Measurements from ENCODE around the gene IL27RA.

The IL27RA gene

GRCh38 chr19:14051980-14052379 is 20.4 kb downstream of the IL27RA start:
- H3K27me3 ChIP-seq (ENCODE audit: control insufficient read depth, insufficient read depth, low read length, poor library complexity, severe bottlenecking): peaks cover 9% of the 10 kb centered on the region
- no peaks in the 10 kb centered on the region for H3K9me3 ChIP-seq (ENCODE audit: control insufficient read depth, low read length)
- no peak overlapping the region for H3K4me3 ChIP-seq (ENCODE audit: insufficient read depth, low read depth, low read length)
- H3K36me3 ChIP-seq (ENCODE audit: control insufficient read depth, insufficient read depth, low read length): no peaks in the 10 kb centered on the region
- H3K4me1 ChIP-seq (ENCODE audit: control insufficient read depth, insufficient read depth, low read length): no peaks in the 10 kb centered on the region
- 86 to 87% methylated on average over 9 of the region's 9 CpGs for WGBS, 2 experiments
- H3K27ac ChIP-seq (ENCODE audit: insufficient read depth, low read depth, low read length, poor library complexity, severe bottlenecking): no peak overlapping the region

GRCh38 chr19:14052470-14052869 is 20.9 kb downstream of the IL27RA start:
- no peaks in the 10 kb centered on the region for H3K4me1 ChIP-seq (ENCODE audit: control insufficient read depth, insufficient read depth, low read length)
- no peaks in the 10 kb centered on the region for H3K9me3 ChIP-seq (ENCODE audit: control insufficient read depth, low read length)
- no peak overlapping the region for H3K27ac ChIP-seq (ENCODE audit: insufficient read depth, low read depth, low read length, poor library complexity, severe bottlenecking)
- no peaks in the 10 kb centered on the region for H3K36me3 ChIP-seq (ENCODE audit: control insufficient read depth, insufficient read depth, low read length)
- WGBS, 2 experiments: 94 to 95% methylated on average over 6 of the region's 6 CpGs
- H3K4me3 ChIP-seq (ENCODE audit: insufficient read depth, low read depth, low read length): no peak overlapping the region
- H3K27me3 ChIP-seq (ENCODE audit: control insufficient read depth, insufficient read depth, low read length, poor library complexity, severe bottlenecking): peaks cover 13% of the 10 kb centered on the region

DNA sequence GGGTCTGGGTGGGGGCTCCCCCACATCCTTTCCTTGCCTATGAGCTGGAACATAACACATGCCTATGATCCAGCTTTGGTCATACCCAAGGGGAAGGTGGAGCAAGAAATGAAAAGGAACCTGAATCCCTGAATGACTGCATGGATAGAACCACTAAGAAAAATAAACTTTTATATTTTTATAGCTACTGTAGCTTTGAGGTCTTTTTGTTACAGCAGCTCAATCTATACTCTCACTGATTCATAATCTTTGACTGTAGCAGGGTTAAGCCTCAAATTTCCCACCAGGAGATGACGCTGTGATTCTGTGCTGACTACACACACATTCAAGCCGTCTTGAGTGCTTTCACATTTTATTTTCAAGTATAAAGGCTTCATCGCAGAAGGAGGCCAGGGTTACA is 21.5 kb downstream of the IL27RA start:
- Histone ChIP-seq H3K36me3 (ENCODE audit: control insufficient read depth, insufficient read depth, low read length) (no peaks in the 10 kb centered on the region), H3K27me3 (ENCODE audit: control insufficient read depth, insufficient read depth, low read length, poor library complexity, severe bottlenecking) (peaks cover 18% of the 10 kb centered on the region), H3K27ac (ENCODE audit: insufficient read depth, low read depth, low read length, poor library complexity, severe bottlenecking) (no peak overlapping the region), H3K4me1 (ENCODE audit: control insufficient read depth, insufficient read depth, low read length) (no peaks in the 10 kb centered on the region), H3K4me3 (ENCODE audit: insufficient read depth, low read depth, low read length) (no peak overlapping the region), H3K9me3 (ENCODE audit: control insufficient read depth, low read length) (no peaks in the 10 kb centered on the region)
- WGBS, 2 experiments: 95% methylated on average over 3 of the region's 3 CpGs

GRCh38 chr19:14053500-14053899 is 21.9 kb downstream of the IL27RA start:
- H3K27me3 ChIP-seq (ENCODE audit: control insufficient read depth, insufficient read depth, low read length, poor library complexity, severe bottlenecking): peaks cover 23% of the 10 kb centered on the region

GRCh38 chr19:14054099-14054498 is 22.5 kb downstream of the IL27RA start:
- 87 to 91% methylated on average over 6 of the region's 6 CpGs for WGBS, 2 experiments
- no peaks in the 10 kb centered on the region for H3K36me3 ChIP-seq (ENCODE audit: control insufficient read depth, insufficient read depth, low read length)
- H3K9me3 ChIP-seq (ENCODE audit: control insufficient read depth, low read length): no peaks in the 10 kb centered on the region
- peaks cover 29% of the 10 kb centered on the region for H3K27me3 ChIP-seq (ENCODE audit: control insufficient read depth, insufficient read depth, low read length, poor library complexity, severe bottlenecking)
- H3K27ac ChIP-seq (ENCODE audit: insufficient read depth, low read depth, low read length, poor library complexity, severe bottlenecking): no peak overlapping the region
- no peak overlapping the region for H3K4me3 ChIP-seq (ENCODE audit: insufficient read depth, low read depth, low read length)
- no peaks in the 10 kb centered on the region for H3K4me1 ChIP-seq (ENCODE audit: control insufficient read depth, insufficient read depth, low read length)

More at GRCh38 chr19:14053500-14053899, 21.9 kb downstream of the IL27RA start:
- WGBS, 2 experiments: 92 to 93% methylated on average over 11 of the region's 11 CpGs
- H3K36me3 ChIP-seq (ENCODE audit: control insufficient read depth, insufficient read depth, low read length): no peaks in the 10 kb centered on the region
- no peak overlapping the region for H3K4me3 ChIP-seq (ENCODE audit: insufficient read depth, low read depth, low read length)
- H3K4me1 ChIP-seq (ENCODE audit: control insufficient read depth, insufficient read depth, low read length): no peaks in the 10 kb centered on the region
- H3K27ac ChIP-seq (ENCODE audit: insufficient read depth, low read depth, low read length, poor library complexity, severe bottlenecking): no peak overlapping the region
- no peaks in the 10 kb centered on the region for H3K9me3 ChIP-seq (ENCODE audit: control insufficient read depth, low read length)

- Histone ChIP-seq H3K4me3 (ENCODE audit: insufficient read depth, low read depth, low read length) (no peak overlapping the region), H3K4me1 (ENCODE audit: control insufficient read depth, insufficient read depth, low read length) (peaks cover 2% of the 10 kb centered on the region), H3K27ac (ENCODE audit: insufficient read depth, low read depth, low read length, poor library complexity, severe bottlenecking) (no peak overlapping the region), H3K9me3 (ENCODE audit: control insufficient read depth, low read length) (no peaks in the 10 kb centered on the region), H3K36me3 (ENCODE audit: control insufficient read depth, insufficient read depth, low read length) (no peaks in the 10 kb centered on the region), H3K27me3 (ENCODE audit: control insufficient read depth, insufficient read depth, low read length, poor library complexity, severe bottlenecking) (peaks cover 34% of the 10 kb centered on the region)
- WGBS, 2 experiments: 87% methylated on average over 11 of the region's 11 CpGs
These were observed 23.2 kb downstream of the IL27RA start for GRCh38 chr19:14054721-14055120.

GRCh38 chr19:14055396-14055795 is 23.8 kb downstream of the IL27RA start:
- H3K4me1 ChIP-seq (ENCODE audit: control insufficient read depth, insufficient read depth, low read length): peaks cover 4% of the 10 kb centered on the region
- H3K27ac ChIP-seq (ENCODE audit: insufficient read depth, low read depth, low read length, poor library complexity, severe bottlenecking): no peak overlapping the region

DNA sequence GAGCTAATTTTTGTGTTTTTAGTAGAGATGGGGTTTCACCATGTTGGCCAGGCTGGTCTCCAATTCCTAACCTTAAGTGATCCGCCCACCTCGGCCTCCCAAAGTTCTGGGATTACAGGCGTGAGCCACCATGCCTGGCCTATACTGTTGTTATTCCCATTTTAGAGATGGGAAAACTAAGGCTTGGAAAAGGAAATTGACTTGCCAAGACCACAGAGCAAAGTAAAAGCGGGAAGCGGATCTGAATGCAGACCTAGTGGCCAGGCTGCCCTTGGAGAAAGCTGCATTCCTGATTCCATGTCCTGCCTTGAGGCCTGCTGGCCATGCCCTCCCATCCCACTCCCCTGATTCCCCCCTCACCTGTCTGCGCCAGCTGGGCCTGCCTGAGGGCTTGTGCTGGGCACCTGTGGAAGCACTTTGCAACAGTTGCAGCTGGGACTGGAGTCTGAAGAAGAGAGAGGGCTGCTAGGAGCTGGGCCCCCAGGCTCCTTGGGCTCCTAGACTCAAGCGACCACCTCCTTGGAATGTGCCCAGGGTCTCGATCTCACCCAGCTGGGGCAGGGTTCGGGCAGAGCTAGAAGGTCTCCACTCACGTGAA is 24.6 kb downstream of the IL27RA start:
- no peak overlapping the region for H3K4me3 ChIP-seq (ENCODE audit: insufficient read depth, low read depth, low read length)
- WGBS, 2 experiments: 91 to 92% methylated on average over 10 of the region's 10 CpGs
- no peak overlapping the region for H3K27ac ChIP-seq (ENCODE audit: insufficient read depth, low read depth, low read length, poor library complexity, severe bottlenecking)
- H3K4me1 ChIP-seq (ENCODE audit: control insufficient read depth, insufficient read depth, low read length): peaks cover 4% of the 10 kb centered on the region
- no peaks in the 10 kb centered on the region for H3K36me3 ChIP-seq (ENCODE audit: control insufficient read depth, insufficient read depth, low read length)
- H3K9me3 ChIP-seq (ENCODE audit: control insufficient read depth, low read length): no peaks in the 10 kb centered on the region
- H3K27me3 ChIP-seq (ENCODE audit: control insufficient read depth, insufficient read depth, low read length, poor library complexity, severe bottlenecking): peaks cover 34% of the 10 kb centered on the region

More at GRCh38 chr19:14055396-14055795, 23.8 kb downstream of the IL27RA start:
- H3K9me3 ChIP-seq (ENCODE audit: control insufficient read depth, low read length): no peaks in the 10 kb centered on the region
- no peaks in the 10 kb centered on the region for H3K36me3 ChIP-seq (ENCODE audit: control insufficient read depth, insufficient read depth, low read length)
- peaks cover 34% of the 10 kb centered on the region for H3K27me3 ChIP-seq (ENCODE audit: control insufficient read depth, insufficient read depth, low read length, poor library complexity, severe bottlenecking)
- WGBS, 2 experiments: 93% methylated on average over 3 of the region's 3 CpGs
- no peak overlapping the region for H3K4me3 ChIP-seq (ENCODE audit: insufficient read depth, low read depth, low read length)

DNA sequence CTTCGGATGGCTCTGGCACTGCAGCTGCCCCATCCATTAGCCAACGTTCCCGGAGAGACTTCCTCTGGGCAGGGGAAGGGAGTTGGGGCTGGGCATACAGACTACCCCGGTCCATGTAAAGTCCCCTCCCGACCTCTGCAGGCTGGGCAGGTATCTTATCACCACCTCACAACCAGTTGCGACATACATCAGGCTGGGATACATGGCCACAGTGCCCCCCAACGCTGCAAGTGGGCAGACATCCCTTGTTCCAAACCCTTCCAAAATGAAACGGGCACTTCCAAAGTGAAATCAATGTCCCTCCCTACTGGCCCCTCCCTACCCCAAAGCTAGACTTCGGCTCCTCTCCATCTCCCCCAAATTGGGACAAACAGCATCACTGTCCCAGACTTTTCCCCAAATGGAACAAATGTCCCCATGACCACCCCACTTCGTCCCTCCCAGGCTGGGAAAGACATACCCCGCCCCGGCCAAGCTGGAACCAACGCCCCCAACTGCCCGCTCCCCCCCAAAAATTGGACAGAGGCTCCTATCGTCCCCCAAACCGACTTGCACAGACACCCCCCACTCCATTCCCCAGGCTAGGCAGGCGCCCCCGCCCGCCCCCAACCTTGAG is 25.3 kb downstream of the IL27RA start:
- 28 to 30% methylated on average over 19 of the region's 19 CpGs for WGBS, 2 experiments
- no peak overlapping the region for H3K27ac ChIP-seq (ENCODE audit: insufficient read depth, low read depth, low read length, poor library complexity, severe bottlenecking)
- no peaks in the 10 kb centered on the region for H3K9me3 ChIP-seq (ENCODE audit: control insufficient read depth, low read length)
- peak overlapping the region; percentile 35 for H3K4me3 ChIP-seq (ENCODE audit: insufficient read depth, low read depth, low read length)
- no peaks in the 10 kb centered on the region for H3K36me3 ChIP-seq (ENCODE audit: control insufficient read depth, insufficient read depth, low read length)
- peaks cover 34% of the 10 kb centered on the region for H3K27me3 ChIP-seq (ENCODE audit: control insufficient read depth, insufficient read depth, low read length, poor library complexity, severe bottlenecking)
- peaks cover 4% of the 10 kb centered on the region for H3K4me1 ChIP-seq (ENCODE audit: control insufficient read depth, insufficient read depth, low read length)

- Histone ChIP-seq H3K4me1 (ENCODE audit: control insufficient read depth, insufficient read depth, low read length) (peaks cover 4% of the 10 kb centered on the region), H3K27me3 (ENCODE audit: control insufficient read depth, insufficient read depth, low read length, poor library complexity, severe bottlenecking) (peaks cover 34% of the 10 kb centered on the region), H3K36me3 (ENCODE audit: control insufficient read depth, insufficient read depth, low read length) (no peaks in the 10 kb centered on the region), H3K9me3 (ENCODE audit: control insufficient read depth, low read length) (no peaks in the 10 kb centered on the region), H3K27ac (ENCODE audit: insufficient read depth, low read depth, low read length, poor library complexity, severe bottlenecking) (no peak overlapping the region), H3K4me3 (ENCODE audit: insufficient read depth, low read depth, low read length) (peak overlapping the region; percentile 35)
- 49% methylated on average over 17 of the region's 17 CpGs for WGBS, 2 experiments
These were observed 26.9 kb downstream of the IL27RA start for GRCh38 chr19:14058182-14059092.

Data from ectodermal cell (in vitro differentiated cells).